VCaP (cell line): ENCODE results near the gene ELN.

Experiments
- H3K27ac ChIP-seq: fragments of 450-650 bp; 2 replicates; pipeline ENCODE4 v1.5.1; 2017
- TF ChIP-seq, protein P1 (sequence below): fragments of 450-650 bp; conservative IDR thresholded peaks from 2 replicates; pipeline ENCODE4 v1.5.1; 2017; ENCODE audit warnings: mild to moderate bottlenecking, moderate library complexity

Gene ELN

DNA sequence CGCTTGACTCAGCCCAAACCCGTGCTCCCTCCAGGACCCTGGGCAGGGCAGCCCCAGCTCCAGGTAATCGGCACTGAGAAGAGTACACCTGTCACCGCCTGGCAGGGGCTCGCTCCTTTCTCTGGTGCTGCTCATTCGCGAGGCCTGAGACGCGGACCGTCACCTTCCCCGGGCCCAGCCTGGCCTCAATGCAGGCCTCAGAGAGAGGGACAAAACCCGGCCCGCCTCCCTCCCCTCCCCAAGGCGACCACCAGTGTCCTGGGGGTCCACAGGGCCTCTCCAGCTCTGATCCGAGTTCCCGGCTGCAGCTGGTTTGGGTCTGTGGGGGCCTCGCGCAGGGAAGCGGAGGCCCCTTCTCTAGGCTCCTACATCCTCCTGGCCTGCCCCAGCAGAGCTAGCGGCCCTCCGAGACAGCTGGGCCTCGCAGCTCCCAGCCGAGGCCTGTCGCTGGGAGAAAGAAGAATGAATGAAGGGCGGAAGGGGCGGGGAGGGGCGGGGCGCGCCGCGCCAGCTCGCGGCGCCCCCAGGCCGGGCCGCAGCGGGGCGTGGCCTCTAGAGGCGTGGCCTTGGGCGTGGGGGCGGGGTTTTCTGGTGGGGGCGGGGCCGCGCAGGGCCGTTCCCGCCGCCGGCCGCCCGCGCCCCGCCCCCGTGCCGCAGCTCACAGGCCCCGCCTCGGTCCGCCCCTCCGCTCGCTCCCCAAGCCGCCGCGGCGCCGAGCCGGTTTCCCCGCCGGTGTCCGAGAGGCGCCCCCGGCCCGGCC lies 55.3 kb downstream of the ELN start, which contains the start of gene LIMK1:
LIMK1 (plus strand) TSS at position 688 of the 760 bp plus-strand sequence. CDS start 187 bp downstream, outside the sequence.
- peak within 1 kb of the TSS; percentile 78; the same call in 1 of the 2 replicates for H3K27ac ChIP-seq
- TF ChIP-seq, protein P1, sequence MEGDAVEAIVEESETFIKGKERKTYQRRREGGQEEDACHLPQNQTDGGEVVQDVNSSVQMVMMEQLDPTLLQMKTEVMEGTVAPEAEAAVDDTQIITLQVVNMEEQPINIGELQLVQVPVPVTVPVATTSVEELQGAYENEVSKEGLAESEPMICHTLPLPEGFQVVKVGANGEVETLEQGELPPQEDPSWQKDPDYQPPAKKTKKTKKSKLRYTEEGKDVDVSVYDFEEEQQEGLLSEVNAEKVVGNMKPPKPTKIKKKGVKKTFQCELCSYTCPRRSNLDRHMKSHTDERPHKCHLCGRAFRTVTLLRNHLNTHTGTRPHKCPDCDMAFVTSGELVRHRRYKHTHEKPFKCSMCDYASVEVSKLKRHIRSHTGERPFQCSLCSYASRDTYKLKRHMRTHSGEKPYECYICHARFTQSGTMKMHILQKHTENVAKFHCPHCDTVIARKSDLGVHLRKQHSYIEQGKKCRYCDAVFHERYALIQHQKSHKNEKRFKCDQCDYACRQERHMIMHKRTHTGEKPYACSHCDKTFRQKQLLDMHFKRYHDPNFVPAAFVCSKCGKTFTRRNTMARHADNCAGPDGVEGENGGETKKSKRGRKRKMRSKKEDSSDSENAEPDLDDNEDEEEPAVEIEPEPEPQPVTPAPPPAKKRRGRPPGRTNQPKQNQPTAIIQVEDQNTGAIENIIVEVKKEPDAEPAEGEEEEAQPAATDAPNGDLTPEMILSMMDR: no peak

GRCh38 chr7:74083928-74084721 lies 56.2 kb downstream of the ELN start:
- TF ChIP-seq, protein P1: no peak
- H3K27ac ChIP-seq: peak overlapping the region; percentile 78; the same call in 1 of the 2 replicates

DNA sequence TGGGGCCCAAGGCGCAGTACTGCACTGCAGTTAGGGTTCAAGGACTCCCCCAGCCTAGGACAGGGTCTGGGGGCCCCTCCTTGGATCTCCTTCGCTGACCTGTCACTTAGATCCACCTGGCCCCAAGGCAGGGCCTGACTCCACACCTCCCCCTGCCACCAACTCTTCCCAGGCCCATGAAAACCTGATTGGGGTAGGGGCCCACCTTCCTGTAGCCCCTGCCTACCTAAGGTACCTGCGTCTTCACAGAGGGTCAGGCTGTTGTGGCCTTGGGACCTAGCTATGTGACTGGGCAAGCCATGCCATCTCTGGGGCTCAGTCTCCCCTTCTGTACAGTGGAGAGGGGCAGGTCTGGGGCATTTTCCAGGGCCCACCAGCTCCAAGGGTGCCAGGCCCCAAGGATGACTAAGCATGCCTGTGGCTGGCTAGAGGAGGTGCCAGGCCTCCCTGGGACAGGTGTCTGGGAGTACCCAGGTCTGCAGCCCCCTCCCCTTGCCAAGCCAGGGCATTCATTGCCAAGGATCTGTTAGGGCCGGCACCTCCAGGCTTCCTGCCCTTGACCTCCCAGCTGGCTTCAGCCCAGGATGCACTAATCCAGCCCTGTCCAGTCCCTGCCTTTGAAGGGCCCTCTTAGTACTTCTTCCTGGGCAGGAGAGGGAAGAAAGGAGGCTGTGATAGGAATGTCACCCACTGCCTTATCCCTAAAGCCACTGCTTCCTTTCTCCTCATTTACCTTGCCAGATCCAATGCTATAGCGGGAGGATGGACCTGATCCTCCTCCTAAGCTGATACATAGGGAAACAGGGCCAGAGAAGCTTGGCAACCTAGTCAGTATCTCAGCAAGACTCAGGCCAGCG lies 57.0 kb downstream of the ELN start:
- H3K27ac ChIP-seq: peak overlapping the region; percentile 78; the same call in 1 of the 2 replicates
- TF ChIP-seq, protein P1: no peak

- TF ChIP-seq, protein P1: no peak
- H3K27ac ChIP-seq: no peak overlapping the region
These were observed 59.9 kb downstream of the ELN start for GRCh38 chr7:74087791-74088453.

DNA sequence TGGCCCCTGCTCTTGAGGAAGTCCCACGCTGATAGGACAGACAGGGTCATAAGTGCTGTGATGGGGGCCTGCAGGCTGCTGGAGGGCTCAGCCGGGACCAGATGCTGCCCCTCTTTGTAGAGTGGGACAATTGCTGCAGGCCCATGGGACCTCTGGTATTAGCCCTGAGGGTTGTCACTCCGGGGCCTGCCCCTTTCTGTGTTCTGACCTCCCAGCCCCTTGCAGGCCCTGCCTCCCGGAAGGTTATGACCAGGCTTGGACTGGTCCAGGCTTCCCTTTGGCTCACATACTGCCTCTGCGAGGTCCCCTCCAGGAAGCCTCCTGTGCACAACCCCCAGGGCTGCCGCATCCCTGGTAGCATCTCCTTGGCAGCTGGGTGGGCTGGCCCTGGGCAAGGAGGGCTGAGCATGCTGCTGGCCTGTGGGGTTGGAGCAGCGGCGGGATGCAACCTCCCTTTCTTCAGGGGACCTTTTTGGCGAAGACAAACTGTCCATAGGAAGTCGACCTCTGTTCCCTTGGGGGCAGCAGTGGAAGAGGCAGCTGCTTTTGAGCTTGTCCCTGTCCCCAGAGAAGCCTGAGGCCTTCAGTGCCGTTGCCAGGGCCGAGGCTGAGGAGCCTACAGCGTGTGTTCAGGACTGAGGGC lies 64.5 kb downstream of the ELN start:
- TF ChIP-seq, protein P1: no peak
- H3K27ac ChIP-seq: no peak overlapping the region

- no peak overlapping the region for H3K27ac ChIP-seq
- TF ChIP-seq, protein P1: no peak
These were observed 65.0 kb downstream of the ELN start for GRCh38 chr7:74092964-74093471.
